GM18508 (cell line): ENCODE data around the gene BLVRA.

Source experiments
- ATAC-seq: cut with Tn5 transposase; IDR thresholded peaks from one replicate; pipeline ENCODE4 v1.9.1; 2021; ENCODE audit warnings: moderate number of reproducible peaks; ENCODE audit not compliant: insufficient read depth, unreplicated experiment

The BLVRA gene

GRCh38 chr7:43747328-43748105, 11.0 kb upstream of the BLVRA start:
- ATAC-seq = no peak

- no peak for ATAC-seq
Measured at GRCh38 chr7:43749383-43749940, 9.0 kb upstream of the BLVRA start.

- ATAC-seq = no peak
Measured at GRCh38 chr7:43750016-43750887, 8.2 kb upstream of the BLVRA start.

GRCh38 chr7:43752411-43752810, 6.1 kb upstream of the BLVRA start:
- ATAC-seq = no peak

GRCh38 chr7:43753271-43753810, 5.1 kb upstream of the BLVRA start:
- no peak for ATAC-seq

GRCh38 chr7:43753843-43754242, 4.6 kb upstream of the BLVRA start:
- no peak for ATAC-seq

- no peak for ATAC-seq
Measured at GRCh38 chr7:43754596-43754995, 3.9 kb upstream of the BLVRA start.

GRCh38 chr7:43756368-43757072, 2.0 kb upstream of the BLVRA start:
- ATAC-seq = no peak

- no peak for ATAC-seq
Measured at GRCh38 chr7:43757073-43757720, 1.3 kb upstream of the BLVRA start.

- ATAC-seq = no peak
Measured at GRCh38 chr7:43758822-43759683, 573 bp downstream of the BLVRA start.

- no peak for ATAC-seq
Measured at GRCh38 chr7:43760861-43761260, 2.4 kb downstream of the BLVRA start.

GRCh38 chr7:43761382-43761781, 2.9 kb downstream of the BLVRA start:
- ATAC-seq = no peak

GRCh38 chr7:43761938-43762692, 3.6 kb downstream of the BLVRA start:
- no peak for ATAC-seq

GRCh38 chr7:43763183-43763582, 4.7 kb downstream of the BLVRA start:
- ATAC-seq = no peak

- ATAC-seq = no peak
Measured at GRCh38 chr7:43764039-43764761, 5.7 kb downstream of the BLVRA start.

- ATAC-seq = no peak
Measured at GRCh38 chr7:43764807-43765491, 6.5 kb downstream of the BLVRA start.

GRCh38 chr7:43766564-43766963, 8.1 kb downstream of the BLVRA start:
- ATAC-seq = no peak
